B cell (primary cell): ENCODE data around the gene MAGEB1. TPM values are rescaled to one million over a fixed set of nuclear protein-coding genes. Genes with fewer than 3 reads are reported as not detected.

Experiments
- ATAC-seq: fragments of 200-7000 bp; cut with Tn5 transposase; one replicate; pipeline ENCODE4 v1.10.0; 2021; ENCODE audit warnings: low read depth, mild to moderate bottlenecking, moderate number of reproducible peaks, moderate library complexity
- CTCF ChIA-PET: fragments of 350-600 bp; sonication (Branson Sonifier 250); formaldehyde crosslinking; loops from one replicate; lab custom pipeline; 2021; ENCODE audit warnings: antibody characterized with exemption, inconsistent platforms; lab: Charles Lee
- POLR2A ChIA-PET: fragments of 350-600 bp; sonication (Branson Sonifier 250); formaldehyde crosslinking; loops from one replicate; lab custom pipeline; 2021; ENCODE audit warnings: antibody characterized with exemption; lab: Charles Lee
- DNase-seq: peaks from one replicate; pipeline ENCODE4 v3.0.0; 2013
- H2AFZ ChIP-seq: 2 replicates; pipeline ENCODE4 v1.6.1; 2012; ENCODE audit warnings: mild to moderate bottlenecking, low read depth, low read length; ENCODE audit not compliant: insufficient read depth, poor library complexity, severe bottlenecking
- H3K27ac ChIP-seq, 2 donors: 1 replicate in 1 of 2; 2 replicates in 1 of 2; pipeline ENCODE4 v1.5.1; 2012 to 2013; ENCODE audit warnings: low read length in 2 of 2, mild to moderate bottlenecking in 2 of 2, moderate library complexity in 1 of 2
- H3K27me3 ChIP-seq, 4 experiments: fragments of 200-600 bp in 1 of 4; sonication (generic) in 1 of 4; replicated peaks in 1 of 4; 1 replicate in 2 of 4; 2 replicates in 2 of 4; pipeline versions ENCODE4 v1.6.1 to v1.7.0; 2013 to 2016; ENCODE audit warnings: low read length in 3 of 4, mild to moderate bottlenecking in 2 of 4, mixed read lengths in 1 of 4, moderate library complexity in 1 of 4; ENCODE audit not compliant: insufficient read depth in 4 of 4, control insufficient read depth in 3 of 4; ENCODE audit errors: control extremely low read depth in 1 of 4
- H3K36me3 ChIP-seq, 2 experiments: replicated peaks in 1 of 2; 1 replicate in 1 of 2; 2 replicates in 1 of 2; pipeline versions ENCODE4 v1.6.1 to v1.7.1; 2013; ENCODE audit warnings: low read length in 1 of 2; ENCODE audit not compliant: insufficient read depth in 2 of 2, control insufficient read depth in 1 of 2; ENCODE audit errors: control extremely low read depth in 1 of 2, extremely low read depth in 1 of 2
- H3K4me1 ChIP-seq, 2 donors: fragments of 200-600 bp in 1 of 2; sonication (generic) in 1 of 2; 1 replicate in 1 of 2; 2 replicates in 1 of 2; pipeline versions ENCODE4 v1.5.1 to v1.6.1; 2013 to 2017; ENCODE audit warnings: low read length in 2 of 2; ENCODE audit not compliant: control insufficient read depth in 2 of 2, insufficient read depth in 2 of 2
- H3K4me2 ChIP-seq: replicated peaks from 2 replicates; pipeline ENCODE3; 2012; ENCODE audit warnings: mild to moderate bottlenecking, low read depth, low read length; ENCODE audit not compliant: poor library complexity, severe bottlenecking
- H3K4me3 ChIP-seq, 5 experiments: fragments of 200-600 bp in 1 of 5; sonication (generic) in 1 of 5; 1 replicate in 3 of 5; 2 replicates in 2 of 5; pipeline versions ENCODE4 v1.5.1 to v1.7.0; 2011 to 2016; ENCODE audit warnings: low read length in 4 of 5, mild to moderate bottlenecking in 4 of 5, low read depth in 2 of 5, control low read depth in 1 of 5, moderate library complexity in 1 of 5; ENCODE audit not compliant: insufficient read depth in 1 of 5; ENCODE audit errors: control extremely low read depth in 1 of 5, extremely low read depth in 1 of 5
- H3K79me2 ChIP-seq: fragments of 200-600 bp; sonication (generic); one replicate; pipeline ENCODE4 v1.6.0; 2016; ENCODE audit warnings: low read length; ENCODE audit not compliant: control insufficient read depth, insufficient read depth
- H3K9ac ChIP-seq: fragments of 200-600 bp; sonication (generic); 2 replicates; pipeline ENCODE4 v1.6.1; 2017; ENCODE audit warnings: mild to moderate bottlenecking, low read length, moderate library complexity
- H3K9me3 ChIP-seq, 3 donors: one replicate each; pipeline versions ENCODE4 v1.6.1 to v1.7.1; 2013; ENCODE audit warnings: low read length in 2 of 3; ENCODE audit not compliant: control insufficient read depth in 2 of 3, insufficient read depth in 1 of 3; ENCODE audit errors: control extremely low read depth in 1 of 3
- H4K20me1 ChIP-seq: 2 replicates; pipeline ENCODE4 v1.6.0; 2012; ENCODE audit warnings: mild to moderate bottlenecking, low read length; ENCODE audit not compliant: insufficient read depth, control insufficient read depth, poor library complexity, severe bottlenecking
- H3K27ac Mint-ChIP-seq: one replicate; pipeline ENCODE4 v1.8.0; 2021; ENCODE audit warnings: mixed read lengths
- H3K27me3 Mint-ChIP-seq: one replicate; pipeline ENCODE4 v1.8.0; 2021; ENCODE audit warnings: mixed read lengths
- H3K4me1 Mint-ChIP-seq: one replicate; pipeline ENCODE4 v1.8.0; 2021; ENCODE audit warnings: mixed read lengths
- H3K4me3 Mint-ChIP-seq: one replicate; pipeline ENCODE4 v1.8.0; 2021; ENCODE audit warnings: mixed read lengths
- H3K9me3 Mint-ChIP-seq: one replicate; pipeline ENCODE4 v1.8.0; 2022; ENCODE audit warnings: mixed read lengths; ENCODE audit not compliant: insufficient read depth
- EZH2 ChIP-seq: IDR thresholded peaks from 2 replicates; pipeline ENCODE4 v1.6.1; 2012; ENCODE audit warnings: borderline replicate concordance, low read depth, mild to moderate bottlenecking, moderate library complexity, low read length; ENCODE audit not compliant: insufficient read depth, poor library complexity, severe bottlenecking
- WGBS: methylation state at CpG from one replicate; pipeline ENCODE4 v1.1.5; 2013; ENCODE audit warnings: missing lambda C conversion rate; ENCODE audit not compliant: insufficient coverage; 5-methylcytosine and 5-hydroxymethylcytosine counted together
- intact Hi-C: fragments of 100-400 bp; cut with micrococcal nuclease; formaldehyde crosslinking; loops from one replicate; pipeline ENCODE4 v1.10.0; 2022
- polyA plus RNA-seq: library from polyadenylated mRNA; depleted of rRNA; stranded (reverse); fragments of >200 nt; gene quantifications from 2 replicates; pipeline ENCODE4 v1.2.3, GENCODE V29; 2012
- total RNA-seq, 2 donors: library from RNA; stranded (reverse); fragments of 120-200 nt in 1 of 2; gene quantifications; 1 replicate in 1 of 2; 2 replicates in 1 of 2; pipeline versions ENCODE4 v1.2.3 to v1.2.4, GENCODE V29; 2013 to 2022
- TF ChIP-seq, protein P1 (sequence below): fragments of 200-600 bp; IDR thresholded peaks from one replicate; pipeline ENCODE4 v1.8.0; 2022; ENCODE audit warnings: antibody characterized with exemption, mild to moderate bottlenecking

The MAGEB1 gene
- total and polyA plus RNA-seq, 2 donors (not counting 1 experiment from before 2014, with no cell fraction given), result not detected

GRCh38 chrX:30283456-30284200, 36.7 kb downstream of the MAGEB1 start:
- POLR2A ChIA-PET, result no interaction called here
- Histone ChIP-seq H3K79me2 (no peaks in the 10 kb centered on the region), H2AFZ (no peak overlapping the region), H3K4me1 (no peaks in the 10 kb centered on the region), H4K20me1 (no peaks in the 10 kb centered on the region), H3K9me3 (no peaks in the 10 kb centered on the region), H3K4me3 (no peak overlapping the region), H3K27ac (no peak overlapping the region), H3K36me3 (no peaks in the 10 kb centered on the region), H3K9ac (no peak overlapping the region), H3K27me3 (no peaks in the 10 kb centered on the region), H3K4me2 (no peak overlapping the region)
- Mint-ChIP-seq H3K4me3 (no peak overlapping the region), H3K27ac (no peak overlapping the region), H3K9me3 (no peaks in the 10 kb centered on the region), H3K27me3 (no peaks in the 10 kb centered on the region), H3K4me1 (no peaks in the 10 kb centered on the region)
- TF ChIP-seq, protein P1, sequence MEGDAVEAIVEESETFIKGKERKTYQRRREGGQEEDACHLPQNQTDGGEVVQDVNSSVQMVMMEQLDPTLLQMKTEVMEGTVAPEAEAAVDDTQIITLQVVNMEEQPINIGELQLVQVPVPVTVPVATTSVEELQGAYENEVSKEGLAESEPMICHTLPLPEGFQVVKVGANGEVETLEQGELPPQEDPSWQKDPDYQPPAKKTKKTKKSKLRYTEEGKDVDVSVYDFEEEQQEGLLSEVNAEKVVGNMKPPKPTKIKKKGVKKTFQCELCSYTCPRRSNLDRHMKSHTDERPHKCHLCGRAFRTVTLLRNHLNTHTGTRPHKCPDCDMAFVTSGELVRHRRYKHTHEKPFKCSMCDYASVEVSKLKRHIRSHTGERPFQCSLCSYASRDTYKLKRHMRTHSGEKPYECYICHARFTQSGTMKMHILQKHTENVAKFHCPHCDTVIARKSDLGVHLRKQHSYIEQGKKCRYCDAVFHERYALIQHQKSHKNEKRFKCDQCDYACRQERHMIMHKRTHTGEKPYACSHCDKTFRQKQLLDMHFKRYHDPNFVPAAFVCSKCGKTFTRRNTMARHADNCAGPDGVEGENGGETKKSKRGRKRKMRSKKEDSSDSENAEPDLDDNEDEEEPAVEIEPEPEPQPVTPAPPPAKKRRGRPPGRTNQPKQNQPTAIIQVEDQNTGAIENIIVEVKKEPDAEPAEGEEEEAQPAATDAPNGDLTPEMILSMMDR, result no peak
- TF ChIP-seq EZH2, result no peak
- intact Hi-C loops, result no loop called here
- CTCF ChIA-PET, result no interaction called here
- no CpG with 5 or more reads among the region's 3 CpGs for WGBS
- DNase-seq (no peak), ATAC-seq (no peak)

DNA sequence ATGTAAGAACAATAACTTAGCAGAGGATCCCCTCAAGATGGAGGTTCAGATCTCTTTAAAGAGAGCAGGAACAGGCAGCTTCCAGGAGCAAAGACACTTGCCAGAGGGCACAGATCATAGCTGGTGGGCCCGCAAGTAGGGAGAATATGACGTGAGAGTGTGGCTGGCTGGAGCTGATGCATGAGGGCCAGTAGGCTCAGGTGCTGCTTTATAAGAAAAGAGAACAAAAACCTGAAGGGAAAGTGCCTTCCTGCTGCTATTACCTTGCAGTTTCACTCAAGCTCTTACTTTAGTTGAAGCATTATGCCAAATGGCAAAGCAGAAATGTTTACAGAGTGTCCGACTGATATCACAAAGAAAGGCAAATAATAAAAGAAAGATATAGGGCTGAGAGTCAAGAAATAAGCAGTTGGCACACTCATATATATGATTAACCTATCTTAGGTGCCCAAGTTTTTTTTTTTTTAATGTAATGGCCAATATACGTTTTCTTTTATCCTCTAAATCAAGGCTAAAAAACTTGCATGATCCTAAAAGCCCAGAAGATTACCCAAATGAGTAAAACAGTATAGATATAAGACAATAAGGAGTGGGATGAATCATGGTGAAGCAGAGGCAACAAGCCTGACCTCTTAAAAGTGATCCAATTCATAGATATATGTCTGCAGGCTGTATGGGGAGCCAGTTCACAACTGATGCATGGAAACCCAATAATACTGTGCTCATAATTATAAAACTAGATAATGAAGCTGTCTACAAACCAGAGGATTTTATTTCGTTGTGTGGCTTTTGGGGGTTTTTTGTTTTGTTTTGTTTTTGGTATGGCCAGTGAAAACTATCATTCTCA, 49.7 kb downstream of the MAGEB1 start:
- Histone ChIP-seq H3K4me2 (no peak overlapping the region), H2AFZ (no peak overlapping the region), H3K9me3 (no peaks in the 10 kb centered on the region), H3K36me3 (no peaks in the 10 kb centered on the region), H3K27me3 (no peaks in the 10 kb centered on the region), H3K27ac (no peak overlapping the region), H3K79me2 (no peaks in the 10 kb centered on the region), H4K20me1 (no peaks in the 10 kb centered on the region), H3K4me1 (no peaks in the 10 kb centered on the region), H3K9ac (no peak overlapping the region), H3K4me3 (no peak overlapping the region)
- H3K27ac Mint-ChIP-seq, result no peak overlapping the region
- intact Hi-C loops, result no loop called here
- CTCF ChIA-PET, result no interaction called here
- no peaks in the 10 kb centered on the region for H3K27me3 Mint-ChIP-seq
- 100% methylated on average over 2 of the region's 5 CpGs for WGBS
- DNase-seq, result no peak
- H3K9me3 Mint-ChIP-seq, result no peaks in the 10 kb centered on the region
- no peaks in the 10 kb centered on the region for H3K4me1 Mint-ChIP-seq
- POLR2A ChIA-PET, result no interaction called here
- TF ChIP-seq EZH2, result no peak
- TF ChIP-seq, protein P1, result no peak
- ATAC-seq, result no peak
- H3K4me3 Mint-ChIP-seq, result no peak overlapping the region
